Adipocyte (in vitro differentiated cells): ENCODE data around the gene NPIPB2.
"Not testable (repeated sequence)": the region's sequence is repeated elsewhere in the genome, so short reads cannot be mapped to it uniquely, and the experiment has no call there.

Experiments
- DNase-seq: peaks from one replicate; pipeline ENCODE4 v3.0.0-alpha.2; 2015; ENCODE audit warnings: low read depth
- H3K27me3 ChIP-seq: replicated peaks from 2 replicates; pipeline ENCODE4 v1.7.0; 2013; ENCODE audit warnings: mild to moderate bottlenecking, low read length, moderate library complexity; ENCODE audit not compliant: control insufficient read depth, insufficient read depth
- H3K36me3 ChIP-seq: 2 replicates; pipeline ENCODE4 v1.7.0; 2013; ENCODE audit warnings: low read length, mild to moderate bottlenecking, moderate library complexity; ENCODE audit not compliant: control insufficient read depth, insufficient read depth, severe bottlenecking
- H3K4me1 ChIP-seq: 2 replicates; pipeline ENCODE4 v1.7.0; 2013; ENCODE audit warnings: mild to moderate bottlenecking, low read length, moderate library complexity; ENCODE audit not compliant: control insufficient read depth, insufficient read depth
- H3K4me3 ChIP-seq: 2 replicates; pipeline ENCODE4 v1.7.0; 2013; ENCODE audit warnings: mild to moderate bottlenecking, low read length, moderate library complexity
- H3K9ac ChIP-seq: 2 replicates; pipeline ENCODE4 v1.7.0; 2013; ENCODE audit warnings: mild to moderate bottlenecking, low read length, moderate library complexity
- H3K9me3 ChIP-seq: 2 replicates; pipeline ENCODE4 v1.7.0; 2013; ENCODE audit warnings: mild to moderate bottlenecking, low read length, moderate library complexity; ENCODE audit not compliant: control insufficient read depth

The NPIPB2 gene

GRCh38 chr16:11973070-11973469 lies 31.2 kb upstream of the NPIPB2 start:
- Histone ChIP-seq H3K4me1 (peaks cover 15% of the 10 kb centered on the region), H3K27me3 (no peaks in the 10 kb centered on the region), H3K9me3 (no peaks in the 10 kb centered on the region), H3K4me3 (no peak overlapping the region), H3K9ac (no peak overlapping the region), H3K36me3 (no peaks in the 10 kb centered on the region)
- no peak for DNase-seq

GRCh38 chr16:11972128-11972527 lies 30.3 kb upstream of the NPIPB2 start:
- no peak overlapping the region for H3K9ac ChIP-seq
- no peaks in the 10 kb centered on the region for H3K36me3 ChIP-seq
- peaks cover 8% of the 10 kb centered on the region for H3K4me1 ChIP-seq
- no peak for DNase-seq
- H3K27me3 ChIP-seq = no peaks in the 10 kb centered on the region
- no peaks in the 10 kb centered on the region for H3K9me3 ChIP-seq
- H3K4me3 ChIP-seq = no peak overlapping the region

GRCh38 chr16:11970292-11970691 lies 28.4 kb upstream of the NPIPB2 start:
- H3K9ac ChIP-seq, H3K36me3 ChIP-seq, H3K4me1 ChIP-seq, H3K4me3 ChIP-seq, DNase-seq, H3K9me3 ChIP-seq, H3K27me3 ChIP-seq: not testable (repeated sequence)

- Histone ChIP-seq H3K9me3 (no peaks in the 10 kb centered on the region), H3K4me1 (peaks cover 4% of the 10 kb centered on the region), H3K4me3 (no peak overlapping the region), H3K36me3 (no peaks in the 10 kb centered on the region), H3K27me3 (no peaks in the 10 kb centered on the region), H3K9ac (no peak overlapping the region)
- no peak for DNase-seq
Observed at GRCh38 chr16:11968577-11968976, 26.7 kb upstream of the NPIPB2 start.

GRCh38 chr16:11967195-11967911 lies 25.5 kb upstream of the NPIPB2 start:
- H3K9ac ChIP-seq = no peak overlapping the region
- H3K4me3 ChIP-seq = no peak overlapping the region
- H3K4me1 ChIP-seq = peaks cover 4% of the 10 kb centered on the region
- no peak for DNase-seq
- no peaks in the 10 kb centered on the region for H3K27me3 ChIP-seq
- no peaks in the 10 kb centered on the region for H3K36me3 ChIP-seq
- no peaks in the 10 kb centered on the region for H3K9me3 ChIP-seq

GRCh38 chr16:11966173-11966572 lies 24.3 kb upstream of the NPIPB2 start:
- no peak overlapping the region for H3K4me3 ChIP-seq
- DNase-seq = no peak
- no peak overlapping the region for H3K9ac ChIP-seq
- no peaks in the 10 kb centered on the region for H3K9me3 ChIP-seq
- H3K4me1 ChIP-seq = peaks cover 4% of the 10 kb centered on the region
- no peaks in the 10 kb centered on the region for H3K36me3 ChIP-seq
- no peaks in the 10 kb centered on the region for H3K27me3 ChIP-seq

- Histone ChIP-seq H3K36me3 (no peaks in the 10 kb centered on the region), H3K27me3 (no peaks in the 10 kb centered on the region), H3K9me3 (no peaks in the 10 kb centered on the region), H3K4me1 (peaks cover 4% of the 10 kb centered on the region), H3K9ac (no peak within 1 kb of the TSS), H3K4me3 (no peak within 1 kb of the TSS)
- peak; percentile 71 for DNase-seq
Observed at GRCh38 chr16:11964761-11965551, 23.1 kb upstream of the NPIPB2 start, which contains the start of gene TNFRSF17. TSS of gene TNFRSF17 (plus strand) at chr16:11965210. CDS start at chr16:11965325, 115 bp downstream.

- H3K9ac ChIP-seq = no peak overlapping the region
Observed at GRCh38 chr16:11963706-11964105, 21.9 kb upstream of the NPIPB2 start.

GRCh38 chr16:11962978-11963377 lies 21.1 kb upstream of the NPIPB2 start:
- H3K9ac ChIP-seq, H3K36me3 ChIP-seq, H3K9me3 ChIP-seq, DNase-seq, H3K27me3 ChIP-seq, H3K4me3 ChIP-seq: not testable (repeated sequence)
- peaks cover 15% of the 10 kb centered on the region for H3K4me1 ChIP-seq

More at GRCh38 chr16:11963706-11964105, 21.9 kb upstream of the NPIPB2 start:
- H3K4me3 ChIP-seq = no peak overlapping the region
- H3K9me3 ChIP-seq = no peaks in the 10 kb centered on the region
- no peaks in the 10 kb centered on the region for H3K27me3 ChIP-seq
- no peak for DNase-seq
- no peaks in the 10 kb centered on the region for H3K36me3 ChIP-seq
- H3K4me1 ChIP-seq = peaks cover 7% of the 10 kb centered on the region

GRCh38 chr16:11962457-11962856 lies 20.6 kb upstream of the NPIPB2 start:
- not testable (repeated sequence) for H3K9ac ChIP-seq, H3K9me3 ChIP-seq, H3K36me3 ChIP-seq, H3K27me3 ChIP-seq, H3K4me3 ChIP-seq, DNase-seq
- peaks cover 20% of the 10 kb centered on the region for H3K4me1 ChIP-seq

- no peak for DNase-seq
- peaks cover 28% of the 10 kb centered on the region for H3K4me1 ChIP-seq
- no peaks in the 10 kb centered on the region for H3K36me3 ChIP-seq
- no peaks in the 10 kb centered on the region for H3K9me3 ChIP-seq
- peak overlapping the region; percentile 14 for H3K4me3 ChIP-seq
- H3K9ac ChIP-seq = peak overlapping the region; percentile 47
- no peaks in the 10 kb centered on the region for H3K27me3 ChIP-seq
Observed at GRCh38 chr16:11957591-11958395, 15.9 kb upstream of the NPIPB2 start.
